WI38 (cell line): Measurements from ENCODE around the gene SLX4IP.
A peak's percentile ranks its signal among the peaks of the same experiment; 100 is the strongest.

Source experiments
- H3K4me3 ChIP-seq: 2 replicates; pipeline ENCODE4 v1.5.1; 2011; ENCODE audit warnings: low read depth, mild to moderate bottlenecking, control low read depth, low read length
- CTCF ChIP-seq: IDR thresholded peaks from 2 replicates; pipeline ENCODE4 v1.5.1; 2012; ENCODE audit warnings: low read depth, mild to moderate bottlenecking, control low read depth, low read length

SLX4IP gene

GRCh38 chr20:10671221-10671918, 236.3 kb downstream of the SLX4IP start:
- H3K4me3 ChIP-seq = peak overlapping the region; percentile 84
- TF ChIP-seq CTCF = peak; percentile 61

- TF ChIP-seq CTCF = no peak
- peak overlapping the region; percentile 84 for H3K4me3 ChIP-seq
These were observed 237.0 kb downstream of the SLX4IP start for GRCh38 chr20:10671919-10672623.

- H3K4me3 ChIP-seq = peak overlapping the region; percentile 84
- TF ChIP-seq CTCF = no peak
These were observed 237.6 kb downstream of the SLX4IP start for GRCh38 chr20:10672624-10673127.

GRCh38 chr20:10673176-10673841, 238.2 kb downstream of the SLX4IP start:
- no peak for TF ChIP-seq CTCF
- peak overlapping the region; percentile 84 for H3K4me3 ChIP-seq

GRCh38 chr20:10673842-10674683, 239.0 kb downstream of the SLX4IP start, which contains the start of gene JAG1:
TSS of gene JAG1 (minus strand) at chr20:10673999. CDS start at chr20:10673530, 469 bp downstream.
- no peak for TF ChIP-seq CTCF

GRCh38 chr20:10674684-10675449, 239.8 kb downstream of the SLX4IP start:
- peak; percentile 63 for TF ChIP-seq CTCF
- H3K4me3 ChIP-seq = peak overlapping the region; percentile 84

More at GRCh38 chr20:10673842-10674683, 239.0 kb downstream of the SLX4IP start, which contains the start of gene JAG1:
- H3K4me3 ChIP-seq = peak within 1 kb of the TSS; percentile 84
